HG02798 (cell line): ENCODE results near the gene AHR.

Experiments used
- ATAC-seq: cut with Tn5 transposase; IDR thresholded peaks from one replicate; pipeline ENCODE4 v1.9.1; 2021; ENCODE audit warnings: mild to moderate bottlenecking; ENCODE audit not compliant: unreplicated experiment, poor library complexity

AHR gene

DNA sequence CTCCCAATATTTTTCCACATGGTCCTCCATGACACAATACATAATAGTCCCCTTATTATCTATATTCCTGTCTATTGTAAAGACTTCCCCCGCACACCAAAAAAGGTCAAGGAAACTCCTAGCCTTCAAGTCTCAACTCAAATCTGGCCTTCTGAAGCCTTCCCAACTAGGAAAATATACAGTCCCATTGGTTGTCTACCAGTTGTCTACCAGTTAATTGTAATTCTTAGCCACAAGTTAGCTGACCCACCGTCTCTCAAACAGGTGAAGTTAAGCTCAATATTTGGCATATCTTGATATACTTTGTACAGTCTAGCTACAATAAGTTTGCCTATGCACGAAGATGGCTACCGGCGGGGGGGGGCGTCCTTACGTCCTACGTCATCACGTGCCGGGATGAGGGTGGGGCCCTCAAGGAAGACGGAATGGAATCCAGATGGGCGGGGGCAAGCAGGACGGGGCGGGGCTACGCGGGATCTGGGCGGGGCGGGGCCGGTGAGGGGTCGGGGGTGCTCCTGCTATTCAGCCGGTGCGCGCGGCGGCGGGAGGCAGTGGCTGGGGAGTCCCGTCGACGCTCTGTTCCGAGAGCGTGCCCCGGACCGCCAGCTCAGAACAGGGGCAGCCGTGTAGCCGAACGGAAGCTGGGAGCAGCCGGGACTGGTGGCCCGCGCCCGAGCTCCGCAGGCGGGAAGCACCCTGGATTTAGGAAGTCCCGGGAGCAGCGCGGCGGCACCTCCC lies at the start of gene AHR:
Gene AHR (plus strand): TSS at position 551 of the 738 bp plus-strand sequence. CDS start 613 bp downstream, outside the sequence.
- peak; percentile 60 for ATAC-seq

DNA sequence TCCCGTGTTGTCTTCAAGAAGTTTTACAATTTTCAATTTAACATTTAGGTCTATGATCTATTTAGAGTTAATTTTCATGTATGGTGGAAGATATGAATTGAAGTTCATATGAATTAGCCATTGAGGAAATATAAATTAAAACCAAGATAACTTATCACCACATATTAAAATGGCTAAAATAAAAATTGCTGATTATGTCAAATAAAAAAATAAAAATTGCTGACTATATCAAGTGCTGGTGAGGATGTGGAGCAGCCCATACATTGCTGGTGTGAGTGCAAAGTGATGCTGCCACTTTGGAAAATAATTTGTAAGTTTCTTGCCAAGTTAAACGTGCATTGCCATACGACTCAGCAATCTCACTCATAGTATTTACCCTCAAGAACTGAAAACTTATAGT lies 44.6 kb upstream of the AHR start:
- ATAC-seq = no peak

DNA sequence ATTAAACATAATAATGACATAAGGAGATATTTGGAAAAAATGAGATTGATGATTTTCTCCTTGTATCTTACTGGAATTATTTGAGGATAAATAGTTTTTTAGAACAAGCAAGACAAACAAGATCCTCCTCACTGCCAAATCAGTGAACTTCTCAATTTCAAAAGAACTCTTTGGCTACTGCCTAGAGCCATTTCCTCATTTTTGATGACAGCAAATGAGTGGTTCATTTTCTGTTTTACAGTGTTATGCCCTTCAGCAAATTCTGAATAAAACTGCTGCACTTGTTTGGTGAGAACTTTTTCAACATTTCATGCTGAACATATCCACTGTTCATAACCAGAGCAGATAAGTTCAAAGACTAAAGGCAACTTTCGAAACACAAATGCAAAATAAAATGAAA lies 42.5 kb upstream of the AHR start:
- ATAC-seq = no peak

DNA sequence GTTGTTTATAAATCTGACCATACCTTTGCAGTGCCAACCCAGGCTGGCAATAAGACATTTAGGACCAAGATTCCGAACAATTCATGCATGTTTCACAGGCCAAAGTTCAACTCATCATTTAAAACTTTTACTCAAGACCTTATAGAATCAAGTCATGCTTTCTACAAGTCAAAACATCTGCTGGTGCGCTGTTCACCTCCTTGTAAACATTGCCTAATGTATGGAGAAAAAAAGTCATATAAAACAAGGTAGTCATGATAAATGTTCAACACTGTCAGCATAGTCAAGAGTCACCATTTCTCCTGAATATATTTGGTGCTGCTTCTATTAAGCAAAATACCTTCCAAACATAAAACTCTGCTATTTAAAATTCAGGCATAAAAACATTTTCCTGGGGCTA lies 42.1 kb upstream of the AHR start:
- no peak for ATAC-seq

DNA sequence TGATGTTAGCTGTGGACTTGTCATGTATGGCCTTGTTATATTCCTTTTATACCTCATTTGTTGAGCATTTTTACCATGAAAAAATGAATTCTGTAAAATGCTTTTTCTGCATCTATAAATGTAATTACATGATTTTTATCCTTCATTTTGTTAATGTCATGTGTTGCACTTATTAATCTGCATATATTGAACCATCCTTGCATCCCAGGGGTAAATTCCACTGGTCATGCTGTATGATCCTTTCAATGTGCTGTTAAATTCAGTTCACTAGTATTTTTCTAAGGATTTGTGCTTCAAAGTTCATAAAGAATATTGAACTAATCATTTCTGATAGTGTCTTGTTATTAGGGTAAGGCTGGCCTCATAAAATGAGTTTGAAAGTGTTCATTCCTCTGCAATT lies 31.9 kb upstream of the AHR start:
- ATAC-seq = no peak

DNA sequence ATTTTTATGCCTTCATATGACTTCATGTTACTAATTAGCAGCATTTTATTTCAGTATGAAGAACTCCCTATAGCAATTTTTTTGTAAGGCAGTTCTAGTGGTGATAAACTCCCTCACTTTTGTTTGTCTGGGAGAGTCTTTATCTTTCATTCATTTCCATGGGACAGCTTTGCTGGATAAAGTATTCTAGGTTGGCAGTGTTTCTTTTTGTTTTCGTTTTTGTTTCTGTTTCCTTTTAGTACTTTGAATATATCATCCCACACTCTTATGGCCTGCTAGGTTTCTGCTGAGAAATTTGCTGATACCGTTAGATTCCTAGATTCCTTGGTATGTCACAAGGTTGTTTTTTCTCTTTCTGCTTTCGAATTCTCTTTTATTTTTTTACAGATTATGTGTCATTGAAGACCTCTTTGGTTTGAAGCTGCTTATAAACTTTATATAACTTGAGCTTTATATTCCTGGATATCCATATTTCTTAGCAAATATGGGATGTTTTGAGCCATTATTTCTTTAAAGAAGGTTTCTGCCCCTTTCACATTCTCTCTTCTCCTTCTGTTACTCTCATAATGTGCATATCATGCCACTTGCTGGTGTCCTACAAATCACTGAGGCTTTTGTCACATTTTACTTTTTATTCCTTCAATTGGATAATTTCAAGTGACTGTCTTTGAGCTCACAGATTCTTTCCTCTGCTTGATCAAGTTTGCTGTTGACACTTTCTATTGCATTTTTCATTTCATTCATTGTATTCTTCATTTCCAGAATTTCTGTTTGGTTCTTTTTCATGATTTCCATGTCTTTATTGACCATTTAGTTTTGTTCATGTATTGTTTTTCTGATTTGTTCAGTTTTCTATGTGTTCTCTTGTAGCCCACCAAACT lies 28.9 kb upstream of the AHR start:
- ATAC-seq = no peak

DNA sequence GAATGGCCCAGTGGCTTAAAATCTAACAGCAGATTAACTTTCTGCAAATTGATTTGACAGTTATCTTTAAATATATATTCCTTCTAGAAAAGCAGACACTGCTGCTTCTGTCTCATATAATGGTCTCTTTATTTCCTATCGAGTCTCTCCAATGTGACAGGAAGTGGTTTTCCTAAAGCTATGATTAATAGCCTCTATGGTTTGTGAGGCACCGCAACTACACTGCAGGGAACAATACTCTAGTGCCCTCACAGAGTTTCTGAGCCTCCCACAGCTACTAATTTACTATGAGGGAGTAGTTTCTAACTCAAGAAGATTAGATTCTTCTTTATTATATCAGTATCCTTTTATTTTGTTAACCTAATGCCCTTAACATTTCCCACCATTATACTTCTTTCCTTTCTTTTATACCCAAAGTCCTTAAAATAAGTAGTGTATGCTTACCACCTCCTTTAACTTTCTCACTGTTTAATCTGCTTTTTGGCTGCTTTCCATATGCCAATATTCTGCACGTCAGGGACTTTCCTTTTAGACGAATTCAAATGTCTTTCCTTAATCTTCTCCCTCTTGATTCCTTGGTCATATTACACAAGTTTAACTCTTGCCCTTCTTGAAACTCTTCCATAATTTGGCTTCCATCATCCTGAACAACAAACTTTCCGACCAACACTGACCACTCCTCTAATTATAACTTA lies 23.8 kb upstream of the AHR start:
- ATAC-seq = no peak

DNA sequence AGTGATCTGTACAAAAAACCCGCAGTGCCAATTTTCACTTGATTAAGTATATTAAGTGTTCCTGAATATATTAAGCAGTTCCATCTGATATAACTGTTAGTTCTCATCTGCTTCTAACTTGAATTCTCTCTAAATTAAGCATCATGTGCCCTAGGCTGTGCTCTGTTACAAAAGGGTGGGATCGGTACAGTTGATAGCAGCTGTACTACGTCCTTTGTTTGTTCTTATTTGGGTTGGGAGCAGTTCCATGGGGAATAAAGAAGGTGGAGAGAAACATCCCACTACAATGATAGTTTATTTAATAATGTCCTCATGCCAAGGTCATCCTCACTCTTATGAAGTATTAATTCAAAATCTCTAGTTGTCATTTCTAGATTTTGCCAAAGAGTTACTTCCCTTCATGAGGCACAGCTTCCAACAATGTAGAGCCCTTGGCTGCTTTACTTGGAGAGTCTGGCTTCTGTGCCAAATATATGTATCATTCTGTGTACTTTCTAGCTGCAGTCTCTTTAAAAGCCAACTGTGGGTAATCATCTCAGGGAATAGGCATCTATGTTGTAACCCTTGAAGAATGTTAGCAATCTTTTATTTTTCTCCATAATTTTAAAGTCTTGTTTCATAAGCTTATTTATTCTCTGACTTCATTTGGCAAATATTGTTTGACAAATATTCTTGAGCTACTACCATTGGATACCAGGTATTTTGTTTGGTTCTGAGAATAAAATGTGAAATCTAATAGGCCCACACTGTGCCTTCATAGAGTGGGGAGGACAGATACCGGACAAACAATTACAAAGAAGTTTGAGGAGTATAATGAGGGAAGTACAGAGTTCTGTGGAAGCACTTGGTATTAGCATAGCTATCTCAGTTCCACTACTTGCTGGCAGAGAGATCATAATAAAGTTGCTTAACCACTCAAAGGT lies 22.4 kb upstream of the AHR start:
- no peak for ATAC-seq

DNA sequence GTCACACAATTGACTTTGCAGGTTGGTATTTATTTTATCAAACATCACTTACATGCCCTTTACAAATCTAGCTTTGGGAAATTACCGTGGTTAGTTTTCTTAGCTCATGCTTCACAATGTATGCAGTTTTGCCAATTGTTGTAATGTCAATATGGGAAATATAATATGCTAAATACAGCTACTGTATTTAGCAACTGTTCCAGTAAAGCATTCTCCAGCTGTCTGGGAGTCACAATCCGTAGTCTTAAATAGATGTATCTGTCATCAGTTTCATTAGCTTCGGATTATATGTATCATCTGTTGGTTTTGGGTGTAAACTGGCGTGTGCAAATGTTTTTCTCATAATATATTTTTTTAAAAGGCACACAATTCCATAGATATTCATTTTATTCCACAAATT lies 19.4 kb upstream of the AHR start:
- no peak for ATAC-seq

DNA sequence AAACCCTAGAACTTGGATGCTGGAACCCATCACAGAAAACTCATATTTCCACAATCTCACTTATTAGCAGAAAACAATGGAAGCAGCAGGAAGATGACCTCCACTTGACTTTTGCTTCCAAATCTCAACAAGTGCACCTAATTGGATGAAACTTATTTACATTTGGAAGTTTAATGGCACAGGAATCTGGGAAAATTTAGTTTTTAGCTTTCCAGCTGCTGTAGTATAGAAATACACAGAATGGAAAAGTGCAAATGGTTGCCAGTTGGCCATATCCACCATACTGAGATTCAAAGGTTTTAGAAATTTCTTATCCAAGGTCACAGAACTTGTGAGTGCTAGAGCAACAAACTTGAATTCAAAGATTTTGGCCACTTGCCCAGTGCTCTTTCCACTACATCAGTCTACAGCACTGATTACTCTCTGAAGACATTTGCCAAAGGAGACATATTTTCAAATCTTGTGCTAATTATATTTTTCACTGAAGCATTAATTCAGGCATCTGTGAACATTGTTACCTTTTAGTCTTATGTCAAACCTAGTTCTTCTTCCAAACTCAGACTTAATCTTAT lies 9.3 kb upstream of the AHR start:
- ATAC-seq = no peak

DNA sequence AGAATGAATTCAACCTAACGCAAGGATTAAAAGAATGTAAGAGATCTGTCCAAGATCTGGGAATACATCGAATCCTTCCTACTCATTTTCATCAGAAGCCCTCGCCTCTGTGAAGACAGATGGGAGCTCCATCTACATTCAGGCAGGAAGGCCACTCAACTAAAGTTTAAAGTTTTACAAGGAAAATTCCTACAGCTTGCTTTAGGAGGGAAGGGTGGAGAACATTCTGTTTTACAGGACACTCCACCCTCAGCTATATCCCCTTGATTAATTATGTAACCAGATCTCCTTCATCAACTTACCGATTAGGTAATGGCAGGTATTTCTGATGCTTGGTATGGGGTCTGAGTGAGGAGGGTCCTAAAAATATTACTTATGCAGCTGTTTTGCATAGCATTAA lies 5.6 kb upstream of the AHR start:
- no peak for ATAC-seq

DNA sequence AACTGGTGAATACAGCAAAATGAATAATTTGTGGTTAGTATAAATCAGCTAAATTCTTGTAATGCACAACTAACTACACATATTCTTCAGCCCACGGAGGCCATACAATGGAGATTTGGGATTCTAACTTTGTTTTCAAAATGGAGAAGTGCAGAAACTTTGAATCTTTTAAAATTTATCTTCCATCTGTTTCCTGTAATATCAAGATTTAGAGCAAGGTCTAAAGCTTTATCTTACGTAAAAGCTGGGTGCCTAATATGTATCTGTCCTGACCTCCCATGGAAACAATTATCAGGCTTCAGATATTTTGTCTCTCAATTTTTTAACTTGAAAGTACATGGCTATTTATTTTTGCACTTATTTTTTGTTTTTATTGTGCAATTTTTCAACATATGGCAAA lies 5.0 kb upstream of the AHR start:
- no peak for ATAC-seq

DNA sequence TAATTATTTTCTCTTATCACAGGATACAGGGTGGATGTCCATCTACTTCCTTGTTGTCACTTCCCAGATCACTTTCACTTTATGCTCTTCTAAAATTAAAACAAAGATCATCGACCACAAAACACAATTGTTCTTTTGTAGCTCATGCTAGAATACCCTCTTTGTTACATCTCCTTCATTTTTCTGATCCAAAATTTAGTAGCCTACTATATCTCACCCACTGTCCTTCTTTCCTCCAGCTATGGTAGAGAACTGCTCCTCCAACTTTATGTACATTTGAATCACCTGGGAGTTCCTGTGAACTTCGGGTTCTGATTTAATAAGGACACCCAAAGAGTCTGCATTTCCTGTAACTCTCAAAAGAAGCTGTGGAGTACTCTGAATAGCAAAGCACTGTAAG lies 1.2 kb upstream of the AHR start:
- no peak for ATAC-seq

DNA sequence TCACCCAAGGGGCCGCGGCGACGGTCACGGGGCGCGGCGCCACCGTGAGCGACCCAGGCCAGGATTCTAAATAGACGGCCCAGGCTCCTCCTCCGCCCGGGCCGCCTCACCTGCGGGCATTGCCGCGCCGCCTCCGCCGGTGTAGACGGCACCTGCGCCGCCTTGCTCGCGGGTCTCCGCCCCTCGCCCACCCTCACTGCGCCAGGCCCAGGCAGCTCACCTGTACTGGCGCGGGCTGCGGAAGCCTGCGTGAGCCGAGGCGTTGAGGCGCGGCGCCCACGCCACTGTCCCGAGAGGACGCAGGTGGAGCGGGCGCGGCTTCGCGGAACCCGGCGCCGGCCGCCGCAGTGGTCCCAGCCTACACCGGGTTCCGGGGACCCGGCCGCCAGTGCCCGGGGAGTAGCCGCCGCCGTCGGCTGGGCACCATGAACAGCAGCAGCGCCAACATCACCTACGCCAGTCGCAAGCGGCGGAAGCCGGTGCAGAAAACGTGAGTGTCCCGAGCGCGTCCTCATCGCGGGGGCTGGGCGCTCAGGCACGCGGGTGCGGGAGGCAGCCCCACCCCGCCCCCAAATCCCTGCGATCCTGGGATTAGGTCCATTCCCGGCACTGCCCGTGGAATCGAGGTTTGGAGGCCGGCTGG lies 509 bp downstream of the AHR start:
- ATAC-seq = peak; percentile 43

DNA sequence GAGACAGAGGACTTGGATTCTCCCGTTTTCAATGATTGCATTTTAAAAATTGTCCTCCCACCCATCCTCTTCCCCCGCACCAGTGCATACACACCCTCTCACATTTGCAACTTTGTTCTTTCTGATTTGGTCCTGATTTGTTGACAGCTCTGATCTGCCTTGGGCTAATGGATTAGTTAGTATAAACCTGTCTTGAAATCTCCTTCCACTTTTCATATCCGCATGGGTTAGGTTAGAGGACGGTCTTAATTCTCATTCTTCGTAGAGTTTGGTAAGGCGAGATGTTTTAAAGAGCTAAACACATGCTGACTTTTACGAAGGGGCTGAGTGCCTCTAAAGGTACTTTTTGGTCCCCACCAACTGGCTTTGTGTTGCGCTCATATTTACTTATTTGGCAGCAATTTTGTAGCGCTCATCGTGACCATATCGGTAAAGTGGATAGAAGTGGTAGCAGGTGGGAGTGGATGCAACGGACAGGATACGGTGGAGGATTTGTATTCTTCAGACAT lies 1.1 kb downstream of the AHR start:
- ATAC-seq = peak; percentile 3

DNA sequence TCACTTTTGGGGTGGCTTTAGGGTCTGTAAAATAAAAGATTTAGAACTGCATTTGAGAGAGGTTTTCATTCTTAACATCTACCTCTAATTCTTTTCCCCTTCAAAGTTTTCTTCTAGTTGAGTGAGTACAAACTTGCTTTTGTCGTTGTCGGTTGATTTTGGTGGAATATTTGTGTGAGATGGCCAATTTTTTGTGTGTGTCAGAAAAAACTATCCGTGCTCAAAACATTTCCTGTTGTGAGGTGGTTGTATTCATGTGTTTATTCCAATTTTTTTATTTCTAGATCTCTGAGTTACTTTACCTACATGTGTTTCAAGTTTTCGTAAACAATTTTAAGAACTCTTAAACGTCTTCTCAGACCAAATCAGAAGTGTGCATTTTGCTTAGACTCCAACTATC lies 1.6 kb downstream of the AHR start:
- ATAC-seq = no peak

DNA sequence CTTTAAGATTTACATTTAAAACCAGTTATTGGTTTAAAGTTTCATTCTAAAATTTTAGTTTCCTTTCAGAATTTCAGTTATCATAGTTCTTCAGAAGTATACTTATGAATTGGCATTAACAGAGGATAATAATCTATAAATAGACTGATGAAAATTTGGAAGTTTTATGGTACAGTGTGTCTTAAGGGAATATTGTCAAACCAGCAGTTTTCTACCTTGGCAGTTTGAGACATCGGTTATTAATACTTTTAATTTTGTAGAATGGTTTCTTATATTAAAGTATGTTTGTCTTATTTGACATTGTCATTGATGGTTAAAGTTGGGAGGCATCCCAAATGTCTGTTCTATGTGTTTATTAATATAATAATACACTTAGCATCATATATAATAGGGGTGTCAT lies 2.0 kb downstream of the AHR start:
- ATAC-seq = no peak

DNA sequence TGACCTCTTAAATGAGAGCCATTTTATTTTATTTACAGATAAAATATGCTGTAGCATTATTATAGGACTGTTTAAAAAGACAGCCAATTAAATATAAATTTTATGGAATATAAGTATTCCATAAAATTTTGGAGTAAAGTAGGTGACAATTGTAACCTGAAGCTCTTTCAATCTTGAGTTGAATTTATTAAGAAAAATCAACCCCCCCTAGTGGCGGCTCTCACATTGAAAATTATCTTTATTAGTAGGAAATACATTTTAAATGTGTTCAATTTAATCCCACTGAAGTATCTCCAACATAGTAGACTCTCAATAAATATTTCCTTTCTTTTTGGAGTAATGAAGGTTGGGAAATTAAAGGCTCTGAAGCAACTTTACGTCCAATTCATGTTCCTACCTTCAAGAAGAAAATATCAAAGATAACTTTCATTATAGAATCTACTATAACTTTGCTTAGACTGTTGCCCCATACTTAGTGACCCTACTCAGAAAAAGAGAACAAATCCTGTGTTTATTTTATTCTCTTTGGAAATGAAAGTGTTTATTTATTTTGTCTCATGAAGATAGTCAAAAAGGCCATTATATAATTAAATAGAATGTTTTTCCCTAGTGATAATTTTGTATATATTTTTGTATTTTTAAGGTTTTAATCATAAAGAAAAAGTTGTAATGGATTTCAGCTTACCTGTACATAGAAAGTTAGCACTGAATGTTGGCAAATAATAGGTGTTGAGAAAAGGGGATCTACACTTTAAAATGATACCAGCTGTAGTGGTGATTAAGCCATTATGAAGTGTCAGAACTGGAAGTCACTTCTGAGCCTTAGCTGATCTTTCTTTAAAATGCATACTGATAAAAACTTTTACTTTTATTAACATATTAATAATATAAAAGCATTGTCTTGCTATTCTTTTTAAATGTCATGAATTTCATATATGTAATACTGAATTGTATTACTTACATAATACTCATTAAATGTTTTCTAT lies 3.3 kb downstream of the AHR start:
- no peak for ATAC-seq
